Measurements from ENCODE around the gene KRTAP9-7.

DNA sequence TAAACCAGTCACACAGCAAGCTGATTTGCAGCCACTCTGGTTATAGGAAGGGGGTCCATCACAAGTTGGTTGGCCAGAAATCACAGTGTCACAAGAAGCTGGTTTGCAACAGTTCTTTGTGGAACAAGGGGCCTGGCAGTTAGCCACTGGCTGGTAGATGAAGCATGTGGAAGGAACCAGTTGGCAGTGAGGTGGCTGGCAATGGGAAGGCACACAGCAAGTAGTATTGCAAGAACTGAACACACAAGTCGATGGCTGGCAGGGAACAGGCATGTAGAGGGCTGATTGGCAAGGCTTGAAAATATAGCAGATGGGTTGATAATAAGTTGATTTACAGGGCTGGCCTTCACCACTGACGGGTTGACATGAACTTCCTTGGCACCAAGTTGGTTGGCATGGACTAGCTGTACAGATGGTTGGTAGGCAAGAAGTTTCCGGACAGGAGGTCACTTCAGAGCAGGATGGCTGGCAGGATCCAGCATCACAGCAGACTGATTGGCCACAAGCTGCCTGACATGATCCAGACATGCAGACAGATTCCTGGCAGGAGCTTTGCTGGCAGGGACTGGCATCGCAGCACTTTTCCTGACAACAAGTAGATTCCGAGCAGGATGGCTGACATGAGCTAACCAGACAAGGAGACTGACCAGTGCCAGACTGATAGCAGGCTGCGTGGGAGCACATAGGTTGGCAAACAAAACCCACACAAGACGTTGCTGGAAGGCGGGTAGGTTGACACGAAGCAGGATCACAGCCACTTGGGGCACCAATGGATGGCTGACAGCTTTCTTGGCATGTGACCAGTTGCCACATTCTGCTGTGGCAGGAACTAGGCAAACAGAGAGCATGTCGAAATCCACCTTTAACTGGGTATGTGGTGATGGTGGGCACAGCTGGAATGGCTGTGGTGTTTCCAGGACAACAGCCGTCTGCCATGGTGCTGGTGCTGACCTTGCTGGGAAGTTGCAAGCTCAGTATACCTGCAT lies 26.7 kb downstream of the KRTAP9-7 start, which contains the start of gene KRTAP29-1:
- TF ChIP-seq, protein P1, sequence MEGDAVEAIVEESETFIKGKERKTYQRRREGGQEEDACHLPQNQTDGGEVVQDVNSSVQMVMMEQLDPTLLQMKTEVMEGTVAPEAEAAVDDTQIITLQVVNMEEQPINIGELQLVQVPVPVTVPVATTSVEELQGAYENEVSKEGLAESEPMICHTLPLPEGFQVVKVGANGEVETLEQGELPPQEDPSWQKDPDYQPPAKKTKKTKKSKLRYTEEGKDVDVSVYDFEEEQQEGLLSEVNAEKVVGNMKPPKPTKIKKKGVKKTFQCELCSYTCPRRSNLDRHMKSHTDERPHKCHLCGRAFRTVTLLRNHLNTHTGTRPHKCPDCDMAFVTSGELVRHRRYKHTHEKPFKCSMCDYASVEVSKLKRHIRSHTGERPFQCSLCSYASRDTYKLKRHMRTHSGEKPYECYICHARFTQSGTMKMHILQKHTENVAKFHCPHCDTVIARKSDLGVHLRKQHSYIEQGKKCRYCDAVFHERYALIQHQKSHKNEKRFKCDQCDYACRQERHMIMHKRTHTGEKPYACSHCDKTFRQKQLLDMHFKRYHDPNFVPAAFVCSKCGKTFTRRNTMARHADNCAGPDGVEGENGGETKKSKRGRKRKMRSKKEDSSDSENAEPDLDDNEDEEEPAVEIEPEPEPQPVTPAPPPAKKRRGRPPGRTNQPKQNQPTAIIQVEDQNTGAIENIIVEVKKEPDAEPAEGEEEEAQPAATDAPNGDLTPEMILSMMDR (IDR thresholded peaks at IDR 0.05; ENCODE audit: insufficient read depth, low read length, poor library complexity, severe bottlenecking), result no peak
- no peak for TF ChIP-seq EZH2phosphoT487 (conservative IDR thresholded peaks at IDR 0.05; ENCODE audit: low read length)
